Measurements from ENCODE around the gene ARHGEF39. TPM values are rescaled to one million over a fixed set of nuclear protein-coding genes. Genes with fewer than 3 reads are reported as not detected.

ARHGEF39 gene
- total and polyA plus RNA-seq, 9 of the 15 experiments (the other 6 are each of a cell fraction or from before 2014, with no cell fraction given): 2.8 to 21.7 (median 12.9) TPM

DNA sequence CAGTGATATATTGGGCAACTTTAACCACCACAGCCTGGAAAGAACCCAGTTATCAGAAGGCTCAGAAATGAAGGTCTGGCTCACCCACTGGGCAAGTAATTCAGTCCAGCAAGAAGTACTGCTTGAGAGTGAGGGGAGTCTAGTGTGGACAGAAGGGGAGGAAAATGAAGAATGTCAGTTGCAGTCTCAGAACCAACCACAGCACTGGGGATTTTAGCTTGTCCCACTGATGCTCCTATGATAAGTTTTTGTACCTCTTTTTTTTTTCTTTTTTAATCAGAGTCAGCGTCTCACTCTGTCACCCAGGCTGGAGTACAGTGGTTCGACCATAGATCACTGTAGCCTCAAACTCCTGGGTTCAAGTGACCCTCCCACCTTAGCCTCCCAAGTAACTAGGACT, 37.4 kb downstream of the ARHGEF39 start:
- intact Hi-C loops (cut with micrococcal nuclease): no loop called here
- CTCF ChIA-PET (ENCODE audit: low intra/inter-chr PET ratio): no interaction called here
- Histone ChIP-seq H3K9me1 (ENCODE audit: control insufficient read depth, insufficient read depth, low read length) (no peaks in the 10 kb centered on the region), H3K9me3 (replicated peaks; ENCODE audit: control insufficient read depth, insufficient read depth, low read depth, low read length) (no peaks in the 10 kb centered on the region), H3K27ac (ENCODE audit: extremely low read depth, low read depth, low read length) (no peak overlapping the region), H3K36me3 (ENCODE audit: control insufficient read depth, insufficient read depth, low read length) (no peaks in the 10 kb centered on the region), H3K9ac (ENCODE audit: insufficient read depth in 1 of 2, low read depth in 2 of 2, low read length in 2 of 2) (no peak overlapping the region), H3K27me3 (ENCODE audit: control insufficient read depth in 2 of 2, insufficient read depth in 2 of 2, low read length in 2 of 2) (no peaks in the 10 kb centered on the region), H2AFZ (ENCODE audit: low read depth, low read length) (no peak overlapping the region), H3K4me3 (no peak overlapping the region), H3K4me2 (ENCODE audit: insufficient read depth, low read length) (no peak overlapping the region), H4K20me1 (replicated peaks; ENCODE audit: control insufficient read depth, insufficient read depth, low read length) (no peaks in the 10 kb centered on the region), H3K79me2 (ENCODE audit: control insufficient read depth, insufficient read depth, low read length) (no peaks in the 10 kb centered on the region), H3K4me1 (replicated peaks in 1 of 2; ENCODE audit: control insufficient read depth in 2 of 2, insufficient read depth in 2 of 2, low read length in 2 of 2) (no peaks in the 10 kb centered on the region; a peak in 4 of 5 replicates)
- BruUV-seq (replicated peaks): no TSS peak
- ATAC-seq (no peak), DNase-seq (ENCODE audit: extremely low read depth in 1 of 4, low spot score in 3 of 4) (no peak), FAIRE-seq (no peak)
- no peak for TF ChIP-seq TFAM (CRISPR knock-in tag; conservative IDR thresholded peaks at IDR 0.05)
- TF ChIP-seq NFYB (IDR thresholded peaks at IDR 0.05; ENCODE audit: extremely low read depth, insufficient read length): no peak
- no peak for TF ChIP-seq ZSCAN32 (CRISPR knock-in tag; IDR thresholded peaks at IDR 0.05)
- TF ChIP-seq, protein P1, sequence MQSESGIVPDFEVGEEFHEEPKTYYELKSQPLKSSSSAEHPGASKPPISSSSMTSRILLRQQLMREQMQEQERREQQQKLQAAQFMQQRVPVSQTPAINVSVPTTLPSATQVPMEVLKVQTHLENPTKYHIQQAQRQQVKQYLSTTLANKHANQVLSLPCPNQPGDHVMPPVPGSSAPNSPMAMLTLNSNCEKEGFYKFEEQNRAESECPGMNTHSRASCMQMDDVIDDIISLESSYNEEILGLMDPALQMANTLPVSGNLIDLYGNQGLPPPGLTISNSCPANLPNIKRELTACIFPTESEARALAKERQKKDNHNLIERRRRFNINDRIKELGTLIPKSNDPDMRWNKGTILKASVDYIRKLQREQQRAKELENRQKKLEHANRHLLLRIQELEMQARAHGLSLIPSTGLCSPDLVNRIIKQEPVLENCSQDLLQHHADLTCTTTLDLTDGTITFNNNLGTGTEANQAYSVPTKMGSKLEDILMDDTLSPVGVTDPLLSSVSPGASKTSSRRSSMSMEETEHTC (IDR thresholded peaks at IDR 0.05): no peak
- TF ChIP-seq POLR2H (tag; IDR thresholded peaks at IDR 0.05; ENCODE audit: low read depth): no peak
- no peak for TF ChIP-seq NELFE (IDR thresholded peaks at IDR 0.05; ENCODE audit: insufficient read depth, insufficient read length)
- no peak for TF ChIP-seq ZNF354B (CRISPR knock-in tag; IDR thresholded peaks at IDR 0.05)
- no peak for TF ChIP-seq MXI1 (IDR thresholded peaks at IDR 0.05; ENCODE audit: low read depth, low read length)
- TF ChIP-seq ZNF239 (CRISPR knock-in tag; IDR thresholded peaks at IDR 0.05): no peak
- no peak for TF ChIP-seq POLR2G (IDR thresholded peaks at IDR 0.05; ENCODE audit: low read depth, low read length)
- TF ChIP-seq, protein P2, sequence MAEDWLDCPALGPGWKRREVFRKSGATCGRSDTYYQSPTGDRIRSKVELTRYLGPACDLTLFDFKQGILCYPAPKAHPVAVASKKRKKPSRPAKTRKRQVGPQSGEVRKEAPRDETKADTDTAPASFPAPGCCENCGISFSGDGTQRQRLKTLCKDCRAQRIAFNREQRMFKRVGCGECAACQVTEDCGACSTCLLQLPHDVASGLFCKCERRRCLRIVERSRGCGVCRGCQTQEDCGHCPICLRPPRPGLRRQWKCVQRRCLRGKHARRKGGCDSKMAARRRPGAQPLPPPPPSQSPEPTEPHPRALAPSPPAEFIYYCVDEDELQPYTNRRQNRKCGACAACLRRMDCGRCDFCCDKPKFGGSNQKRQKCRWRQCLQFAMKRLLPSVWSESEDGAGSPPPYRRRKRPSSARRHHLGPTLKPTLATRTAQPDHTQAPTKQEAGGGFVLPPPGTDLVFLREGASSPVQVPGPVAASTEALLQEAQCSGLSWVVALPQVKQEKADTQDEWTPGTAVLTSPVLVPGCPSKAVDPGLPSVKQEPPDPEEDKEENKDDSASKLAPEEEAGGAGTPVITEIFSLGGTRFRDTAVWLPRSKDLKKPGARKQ (CRISPR knock-in tag; IDR thresholded peaks at IDR 0.05): no peak
- POLR2A ChIA-PET: interaction anchor here (0.6 kb wide), 1 partner anchor 57 kb away, joined by 3 read pairs; no protein-coding TSS in a partner anchor
- WGBS (ENCODE audit: insufficient coverage, low coverage, missing lambda C conversion rate): 40% methylated on average over 2 of the region's 2 CpGs
- in situ Hi-C loops (cut with MboI): no loop called here
